Mononuclear cell (primary cell): Measurements from ENCODE around the gene IL27RA. TPM values are rescaled to one million over a fixed set of nuclear protein-coding genes. Genes with fewer than 3 reads are reported as not detected.
"Not testable (repeated sequence)": the region's sequence is repeated elsewhere in the genome, so short reads cannot be mapped to it uniquely, and the experiment has no call there.

Experiments used
- H3K27me3 ChIP-seq: 2 replicates; pipeline ENCODE4 v1.6.0; 2011; ENCODE audit warnings: low read length, control low read depth; ENCODE audit not compliant: insufficient read depth
- H3K4me1 ChIP-seq: 2 replicates; pipeline ENCODE4 v1.5.1; 2011; ENCODE audit warnings: mild to moderate bottlenecking, low read length, control low read depth; ENCODE audit not compliant: insufficient read depth
- H3K4me3 ChIP-seq: 2 replicates; pipeline ENCODE4 v1.5.1; 2011; ENCODE audit warnings: mild to moderate bottlenecking, low read length, moderate library complexity
- H3K9me3 ChIP-seq: 2 replicates; pipeline ENCODE4 v1.5.1; 2011; ENCODE audit warnings: low read depth, mild to moderate bottlenecking, control low read depth, low read length
- total RNA-seq: library from RNA; depleted of rRNA; stranded (reverse); fragments of >200 nt; gene quantifications from one replicate; pipeline ENCODE4 v1.2.3, GENCODE V29; 2012

Gene IL27RA
- total RNA-seq, 1 donor: 18.5 TPM

DNA sequence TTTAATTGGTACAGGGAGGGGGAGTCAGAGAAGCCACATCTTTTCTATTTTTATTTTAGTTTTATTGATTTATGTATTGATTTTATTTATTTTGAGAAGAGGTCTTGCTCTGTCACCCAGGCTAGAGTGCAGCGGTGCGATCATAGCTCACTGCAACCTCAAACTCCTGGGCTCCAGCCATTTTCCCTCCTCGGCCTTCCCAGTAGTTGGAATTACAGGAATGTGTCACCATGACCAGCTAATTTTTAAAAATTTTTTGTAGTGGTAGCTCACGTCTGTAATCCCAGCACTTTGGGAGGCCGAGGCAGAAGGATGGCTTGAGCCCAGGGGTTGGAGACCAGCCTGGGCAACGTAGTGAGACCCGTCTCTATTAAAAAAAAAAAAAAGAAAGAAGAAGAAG lies 4.1 kb downstream of the IL27RA start:
- Histone ChIP-seq H3K9me3 (no peaks in the 10 kb centered on the region), H3K4me1 (peaks cover 18% of the 10 kb centered on the region), H3K4me3 (no peak overlapping the region), H3K27me3 (no peaks in the 10 kb centered on the region)

- H3K4me3 ChIP-seq: no peak overlapping the region
- no peaks in the 10 kb centered on the region for H3K27me3 ChIP-seq
- peaks cover 7% of the 10 kb centered on the region for H3K4me1 ChIP-seq
- H3K9me3 ChIP-seq: no peaks in the 10 kb centered on the region
These were observed 7.6 kb downstream of the IL27RA start for GRCh38 chr19:14039181-14039580.

DNA sequence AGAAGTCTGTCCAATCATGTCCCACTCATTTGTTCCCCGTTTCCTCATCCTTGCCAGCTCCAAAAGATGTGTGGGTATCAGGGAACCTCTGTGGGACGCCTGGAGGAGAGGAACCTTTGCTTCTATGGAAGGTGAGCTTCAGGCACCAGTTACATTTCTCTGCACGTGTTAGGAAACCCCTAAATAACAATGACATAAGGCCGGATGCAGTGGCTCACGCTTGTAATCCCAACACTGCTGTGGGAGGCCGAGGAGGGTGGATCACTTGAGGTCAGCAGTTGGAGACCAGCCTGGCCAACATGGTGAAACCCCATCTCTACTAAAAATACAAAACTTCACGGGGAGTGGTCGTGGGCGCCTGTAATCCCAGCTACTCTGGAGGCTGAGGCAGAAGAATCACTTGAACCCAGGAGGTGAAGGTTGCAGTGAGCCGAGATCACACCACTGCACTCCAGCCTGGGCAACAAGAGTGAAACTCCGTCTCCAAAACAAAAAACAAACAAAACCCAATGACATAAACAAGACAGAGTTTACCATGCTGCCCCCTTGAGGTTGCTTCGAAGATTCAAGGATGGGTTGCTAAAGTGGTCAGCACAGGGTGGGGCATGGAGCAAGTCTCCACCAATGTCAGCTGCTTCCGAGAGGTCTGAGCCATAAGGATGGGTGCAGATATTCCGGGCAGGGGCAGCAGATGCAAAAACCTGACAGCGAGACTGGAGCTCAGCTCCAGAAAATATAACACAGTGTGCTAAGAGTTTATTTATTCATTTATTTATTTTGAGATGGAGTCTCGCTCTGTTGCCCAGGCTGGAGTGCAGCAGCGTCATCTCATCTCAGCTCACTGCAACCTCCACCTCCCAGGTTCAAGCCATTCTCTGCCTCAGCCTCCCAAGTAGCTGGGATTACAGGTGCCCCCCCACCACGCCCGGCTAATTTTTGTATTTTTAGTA lies 11.4 kb downstream of the IL27RA start:
- not testable (repeated sequence) for H3K9me3 ChIP-seq, H3K4me3 ChIP-seq, H3K27me3 ChIP-seq, H3K4me1 ChIP-seq

GRCh38 chr19:14047866-14048265 lies 16.3 kb downstream of the IL27RA start:
- not testable (repeated sequence) for H3K4me3 ChIP-seq, H3K4me1 ChIP-seq, H3K27me3 ChIP-seq, H3K9me3 ChIP-seq

- no peaks in the 10 kb centered on the region for H3K4me1 ChIP-seq
- no peaks in the 10 kb centered on the region for H3K27me3 ChIP-seq
- H3K9me3 ChIP-seq: no peaks in the 10 kb centered on the region
- H3K4me3 ChIP-seq: no peak overlapping the region
These were observed 17.0 kb downstream of the IL27RA start for GRCh38 chr19:14048443-14049153.

DNA sequence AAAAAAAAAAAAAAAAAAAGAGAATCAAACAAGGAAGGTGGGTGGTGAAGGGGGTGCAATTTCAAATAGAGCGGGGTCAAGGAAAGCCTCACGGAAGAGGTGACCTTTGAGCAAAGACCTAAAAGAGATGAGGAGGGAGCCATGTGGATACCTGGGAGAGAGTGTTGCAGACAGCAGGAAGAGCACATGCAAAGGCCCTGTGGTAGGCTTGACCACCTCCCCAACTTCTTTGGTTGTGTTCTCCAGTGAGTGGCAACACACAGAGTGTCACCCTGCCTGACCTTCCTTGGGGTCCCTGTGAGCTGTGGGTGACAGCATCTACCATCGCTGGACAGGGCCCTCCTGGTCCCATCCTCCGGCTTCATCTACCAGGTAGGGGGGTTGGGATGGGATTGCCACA lies 18.9 kb downstream of the IL27RA start:
- no peaks in the 10 kb centered on the region for H3K4me1 ChIP-seq
- no peaks in the 10 kb centered on the region for H3K9me3 ChIP-seq
- no peaks in the 10 kb centered on the region for H3K27me3 ChIP-seq
- no peak overlapping the region for H3K4me3 ChIP-seq

GRCh38 chr19:14050961-14051360 lies 19.4 kb downstream of the IL27RA start:
- H3K9me3 ChIP-seq, H3K4me1 ChIP-seq, H3K27me3 ChIP-seq, H3K4me3 ChIP-seq: not testable (repeated sequence)

GRCh38 chr19:14051980-14052379 lies 20.4 kb downstream of the IL27RA start:
- Histone ChIP-seq H3K27me3 (no peaks in the 10 kb centered on the region), H3K9me3 (no peaks in the 10 kb centered on the region), H3K4me3 (no peak overlapping the region), H3K4me1 (no peaks in the 10 kb centered on the region)

DNA sequence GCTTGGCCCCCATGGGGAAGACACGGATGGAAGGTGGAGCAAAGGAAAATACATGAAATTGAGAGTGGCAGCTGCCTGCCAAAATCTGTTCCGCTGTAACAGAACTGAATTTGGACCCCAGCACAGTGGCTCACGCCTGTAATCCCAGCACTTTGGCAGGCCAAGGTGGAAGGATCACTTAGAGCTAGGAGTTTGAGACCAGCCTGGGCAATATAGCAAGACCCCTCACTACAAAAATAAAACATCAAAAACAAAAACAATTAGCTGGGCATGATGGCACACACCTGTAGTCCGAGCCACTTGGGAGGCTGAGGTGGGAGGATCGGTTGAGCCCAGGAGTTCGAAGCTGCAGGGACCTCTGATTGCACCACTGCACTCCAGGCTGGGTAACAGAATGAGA lies 20.9 kb downstream of the IL27RA start:
- no peaks in the 10 kb centered on the region for H3K9me3 ChIP-seq
- H3K4me3 ChIP-seq: no peak overlapping the region
- H3K4me1 ChIP-seq: no peaks in the 10 kb centered on the region
- no peaks in the 10 kb centered on the region for H3K27me3 ChIP-seq

DNA sequence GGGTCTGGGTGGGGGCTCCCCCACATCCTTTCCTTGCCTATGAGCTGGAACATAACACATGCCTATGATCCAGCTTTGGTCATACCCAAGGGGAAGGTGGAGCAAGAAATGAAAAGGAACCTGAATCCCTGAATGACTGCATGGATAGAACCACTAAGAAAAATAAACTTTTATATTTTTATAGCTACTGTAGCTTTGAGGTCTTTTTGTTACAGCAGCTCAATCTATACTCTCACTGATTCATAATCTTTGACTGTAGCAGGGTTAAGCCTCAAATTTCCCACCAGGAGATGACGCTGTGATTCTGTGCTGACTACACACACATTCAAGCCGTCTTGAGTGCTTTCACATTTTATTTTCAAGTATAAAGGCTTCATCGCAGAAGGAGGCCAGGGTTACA lies 21.5 kb downstream of the IL27RA start:
- peaks cover 1% of the 10 kb centered on the region for H3K27me3 ChIP-seq
- peaks cover 4% of the 10 kb centered on the region for H3K4me1 ChIP-seq
- no peaks in the 10 kb centered on the region for H3K9me3 ChIP-seq
- H3K4me3 ChIP-seq: no peak overlapping the region

GRCh38 chr19:14053500-14053899 lies 21.9 kb downstream of the IL27RA start:
- Histone ChIP-seq H3K4me3 (no peak overlapping the region), H3K4me1 (peaks cover 9% of the 10 kb centered on the region), H3K9me3 (no peaks in the 10 kb centered on the region), H3K27me3 (peaks cover 6% of the 10 kb centered on the region)

- H3K27me3 ChIP-seq: peaks cover 12% of the 10 kb centered on the region
- H3K4me1 ChIP-seq: peaks cover 15% of the 10 kb centered on the region
- no peak overlapping the region for H3K4me3 ChIP-seq
- no peaks in the 10 kb centered on the region for H3K9me3 ChIP-seq
These were observed 22.5 kb downstream of the IL27RA start for GRCh38 chr19:14054099-14054498.

GRCh38 chr19:14054721-14055120 lies 23.2 kb downstream of the IL27RA start:
- Histone ChIP-seq H3K4me1 (peaks cover 16% of the 10 kb centered on the region), H3K9me3 (no peaks in the 10 kb centered on the region), H3K27me3 (peaks cover 18% of the 10 kb centered on the region), H3K4me3 (no peak overlapping the region)

DNA sequence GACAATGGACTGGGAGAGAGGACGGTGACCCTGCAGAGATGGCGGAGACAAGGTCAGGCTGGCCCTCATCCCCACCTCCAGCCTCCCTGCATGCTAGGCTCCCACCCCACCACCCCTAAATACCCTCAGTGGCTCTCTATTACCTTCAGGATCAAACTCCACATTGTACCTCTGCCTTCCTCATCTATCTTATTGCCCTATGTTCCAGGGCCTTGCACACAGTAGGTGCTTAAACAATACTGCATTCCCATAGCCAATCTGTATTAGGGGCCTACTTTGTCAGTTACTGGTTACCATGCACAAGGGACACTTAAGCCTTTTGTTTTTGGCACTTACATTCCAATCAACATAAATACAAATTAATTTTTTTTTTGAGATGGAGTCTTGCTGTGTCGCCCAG lies 23.8 kb downstream of the IL27RA start:
- Histone ChIP-seq H3K4me3 (no peak overlapping the region), H3K27me3 (peaks cover 24% of the 10 kb centered on the region), H3K9me3 (no peaks in the 10 kb centered on the region), H3K4me1 (peaks cover 16% of the 10 kb centered on the region)

- peaks cover 16% of the 10 kb centered on the region for H3K4me1 ChIP-seq
These were observed 24.6 kb downstream of the IL27RA start for GRCh38 chr19:14056069-14056666.

More at GRCh38 chr19:14056069-14056666, 24.6 kb downstream of the IL27RA start:
- Histone ChIP-seq H3K27me3 (peaks cover 25% of the 10 kb centered on the region), H3K4me3 (no peak overlapping the region), H3K9me3 (no peaks in the 10 kb centered on the region)
